Activated CD8-positive, alpha-beta memory T cell treated with anti-CD3 and anti-CD28 coated beads for 48 hours (primary cell): ENCODE data around the gene ATP11C.
"Not testable (repeated sequence)": the region's sequence is repeated elsewhere in the genome, so short reads cannot be mapped to it uniquely, and the experiment has no call there.

Source experiments
- DNase-seq, 3 experiments: peaks; one replicate each; pipeline ENCODE4 v3.0.0-alpha.2; 2020; ENCODE audit warnings: low read depth in 2 of 3, low spot score in 2 of 3

Gene ATP11C

DNA sequence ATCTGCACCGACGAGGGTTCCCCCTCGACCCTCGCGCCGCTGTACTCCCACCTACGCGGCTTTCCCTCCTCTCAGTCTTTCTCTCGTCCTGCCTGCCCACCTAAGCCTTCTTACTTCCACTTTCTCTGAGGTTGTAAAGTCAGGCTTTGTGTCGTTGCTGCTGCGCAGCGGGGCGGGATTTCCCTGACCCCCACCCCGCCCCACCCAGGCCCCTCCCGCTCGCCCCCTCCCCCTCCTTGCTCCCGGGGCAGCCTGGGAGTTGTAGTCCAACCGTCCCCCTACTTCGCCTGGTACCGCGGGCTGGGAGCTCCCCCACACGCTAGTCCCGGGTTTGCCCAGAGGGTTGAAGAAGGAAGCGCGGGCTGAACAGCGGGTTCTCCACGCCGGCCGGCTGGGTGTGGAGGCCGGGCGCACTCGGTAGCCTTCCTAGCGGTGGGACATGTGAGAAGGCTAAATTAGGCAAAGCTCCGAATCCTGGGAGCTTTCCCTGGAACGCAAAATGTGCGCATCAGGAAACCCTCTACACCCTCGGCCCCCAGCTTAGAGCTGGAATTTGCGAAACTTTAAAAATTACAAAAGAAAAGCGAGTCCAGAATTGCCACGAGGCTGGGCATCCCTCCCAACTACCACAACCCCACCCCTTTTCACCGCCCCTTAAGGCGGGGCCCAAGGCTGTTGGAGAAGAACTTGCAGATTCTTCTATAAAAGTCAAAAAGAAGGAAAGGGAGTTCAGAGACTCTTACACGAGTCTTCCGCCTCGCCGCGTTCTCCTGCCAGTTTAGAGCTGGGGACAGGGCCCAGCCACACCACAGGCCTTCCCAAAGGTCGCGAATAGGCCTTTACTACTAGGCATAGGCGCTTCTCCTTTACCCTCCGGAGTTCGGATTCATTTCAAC lies at the start of gene ATP11C:
Gene ATP11C, minus strand, starts transcription at position 153 of the 896 bp plus-strand sequence. CDS start 1,011 bp downstream, outside the sequence.
- DNase-seq: peak; percentile 38 to 66 (median 48)

- no peak for DNase-seq
Measured at GRCh38 chrX:139974471-139974870, 41.6 kb upstream of the ATP11C start.

DNA sequence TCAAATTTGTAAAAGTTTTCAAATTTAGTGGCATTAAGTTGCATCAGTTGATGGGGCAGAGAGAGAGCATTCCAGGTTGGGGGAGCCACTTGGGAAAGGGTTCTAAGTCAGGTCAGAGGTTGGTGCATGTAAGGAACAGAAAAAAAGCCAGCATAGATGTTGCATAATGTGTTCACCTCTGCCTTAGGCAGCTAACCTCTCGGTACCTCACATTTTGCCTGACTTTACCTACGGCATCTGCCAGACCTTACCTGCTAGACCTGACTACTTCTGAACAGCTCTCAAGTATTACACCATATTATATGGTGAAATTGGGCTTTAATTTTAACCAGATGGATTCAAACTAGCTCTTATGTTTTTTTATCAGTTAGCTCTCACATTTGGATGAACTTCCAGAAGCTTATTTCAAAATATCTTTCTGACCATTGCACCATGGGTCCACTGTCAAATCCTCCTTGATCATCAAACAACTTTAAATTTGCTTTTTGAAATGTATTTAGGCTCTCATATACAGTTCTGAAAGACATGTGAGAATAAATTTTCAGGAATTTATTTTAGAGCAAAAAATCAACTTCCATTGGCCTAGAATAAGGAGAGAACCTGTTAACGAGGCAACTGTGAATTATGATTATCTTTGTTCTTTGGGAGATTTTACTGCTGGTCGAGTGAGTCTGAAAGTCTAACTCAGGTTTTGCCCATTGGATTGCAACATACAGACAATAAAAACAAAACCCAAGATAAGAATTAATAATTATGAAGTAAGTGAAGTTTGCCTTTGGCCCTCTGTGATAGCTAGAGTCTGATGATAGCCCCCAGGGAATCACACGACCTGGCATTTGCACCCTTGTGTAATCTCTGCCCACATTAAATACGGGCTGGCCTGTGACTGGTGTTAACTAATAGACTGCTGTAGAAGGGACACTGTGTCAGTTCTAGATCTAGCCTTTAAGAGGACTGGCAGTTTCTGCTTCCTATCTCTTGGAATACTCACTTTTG lies 40.1 kb upstream of the ATP11C start:
- no peak for DNase-seq

DNA sequence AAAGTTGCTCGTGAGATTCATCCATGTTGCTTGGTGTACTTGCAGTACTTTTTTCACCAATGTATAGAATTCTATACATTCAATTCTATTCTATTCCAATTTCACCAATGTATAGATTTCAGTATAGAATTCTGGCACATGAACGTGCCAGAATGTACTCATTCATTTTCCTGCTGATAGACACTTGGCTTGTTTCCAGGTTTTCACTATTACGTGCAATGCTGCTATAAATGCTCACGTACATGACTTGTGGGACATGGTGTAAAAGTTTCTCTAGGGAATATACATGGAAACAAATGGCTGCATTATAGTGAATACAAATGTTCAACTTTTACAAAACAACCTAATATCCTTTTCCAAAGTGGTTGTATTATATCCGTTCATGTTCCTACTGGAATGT lies 39.3 kb upstream of the ATP11C start:
- DNase-seq: no peak

DNA sequence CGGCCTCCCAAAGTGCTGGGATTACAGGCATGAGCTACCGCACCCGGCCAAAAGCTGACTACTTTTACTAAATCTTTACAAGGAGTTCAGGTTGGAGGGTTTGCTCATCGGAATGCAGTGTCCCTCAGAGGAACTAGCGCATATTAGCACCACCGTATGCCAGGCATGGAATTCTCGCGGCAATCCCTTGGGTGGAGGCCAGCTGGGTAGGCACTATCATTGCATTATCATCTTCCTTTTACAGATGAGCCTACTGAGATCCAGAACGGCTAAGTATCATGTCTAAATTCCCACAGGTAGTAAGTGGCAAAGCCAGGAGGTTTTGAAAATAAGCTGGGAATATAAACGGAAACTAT lies 38.5 kb upstream of the ATP11C start:
- no peak for DNase-seq

GRCh38 chrX:139969286-139969685 lies 36.4 kb upstream of the ATP11C start:
- DNase-seq: no peak

GRCh38 chrX:139967750-139968149 lies 34.9 kb upstream of the ATP11C start:
- DNase-seq: no peak

DNA sequence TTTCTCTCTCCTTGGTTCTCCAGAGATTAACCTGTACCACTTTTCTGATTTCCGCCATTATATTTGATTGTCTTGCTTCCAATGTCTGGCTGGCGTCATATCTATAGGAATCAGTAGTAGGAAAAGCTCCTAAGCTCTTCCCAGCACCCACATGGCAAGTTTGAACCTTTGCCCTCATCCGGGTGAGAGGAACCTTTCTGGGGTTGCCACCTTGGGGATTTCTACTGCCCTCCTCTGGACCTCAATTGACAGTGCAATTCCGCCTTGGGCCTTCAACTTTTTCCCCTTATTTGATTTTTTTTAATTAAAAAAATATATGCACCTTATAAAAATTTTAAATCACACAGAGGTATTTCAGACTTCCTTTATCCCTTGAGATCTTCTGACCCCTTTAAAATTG lies 34.4 kb upstream of the ATP11C start:
- no peak for DNase-seq

- not testable (repeated sequence) for DNase-seq
Measured at GRCh38 chrX:139966159-139966558, 33.3 kb upstream of the ATP11C start.

DNA sequence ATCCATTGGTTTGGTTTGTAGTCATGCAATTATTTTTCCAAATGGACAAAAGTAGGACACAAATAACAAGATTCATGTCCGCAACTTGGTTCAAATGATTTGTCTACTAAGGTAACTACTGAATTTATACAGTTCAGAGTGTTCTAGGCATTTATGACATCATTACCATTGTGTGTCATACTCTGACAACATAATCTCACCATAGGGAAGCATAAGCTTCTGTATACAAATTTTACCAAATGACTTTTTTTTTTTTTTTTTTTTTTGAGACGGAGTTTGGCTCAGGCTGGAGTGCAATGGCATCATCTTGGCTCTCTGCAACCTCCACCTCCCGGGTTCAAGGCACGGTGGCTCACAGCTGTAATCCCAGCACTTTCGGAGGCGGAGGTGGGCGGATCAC lies 32.6 kb upstream of the ATP11C start, which contains the start of gene CXorf66:
Gene CXorf66, minus strand, starts transcription at position 101 of the 400 bp plus-strand sequence. Its CDS starts 25 bp downstream, at position 76.
- DNase-seq: no peak

- DNase-seq: not testable (repeated sequence)
Measured at GRCh38 chrX:139961091-139961490, 28.2 kb upstream of the ATP11C start.

DNA sequence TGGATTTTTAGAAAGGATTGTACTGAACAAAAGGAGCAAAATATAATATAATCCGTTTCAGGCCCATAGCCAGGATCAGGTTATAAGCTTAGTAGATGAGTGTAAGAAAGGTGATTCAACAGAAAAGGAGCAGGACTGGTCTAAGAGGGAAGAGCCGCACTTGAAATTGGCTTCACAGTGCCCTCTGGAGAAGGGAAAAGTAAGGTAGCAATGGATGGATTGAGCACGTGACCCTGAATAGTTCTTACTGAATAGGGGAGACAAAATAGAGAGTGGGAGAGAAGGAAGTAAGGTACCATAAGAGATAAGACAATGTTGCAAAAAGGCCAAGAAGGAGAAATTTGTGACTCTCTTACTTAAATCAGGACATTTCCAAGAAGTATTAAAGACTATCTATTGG lies 16.9 kb upstream of the ATP11C start:
- DNase-seq: no peak

DNA sequence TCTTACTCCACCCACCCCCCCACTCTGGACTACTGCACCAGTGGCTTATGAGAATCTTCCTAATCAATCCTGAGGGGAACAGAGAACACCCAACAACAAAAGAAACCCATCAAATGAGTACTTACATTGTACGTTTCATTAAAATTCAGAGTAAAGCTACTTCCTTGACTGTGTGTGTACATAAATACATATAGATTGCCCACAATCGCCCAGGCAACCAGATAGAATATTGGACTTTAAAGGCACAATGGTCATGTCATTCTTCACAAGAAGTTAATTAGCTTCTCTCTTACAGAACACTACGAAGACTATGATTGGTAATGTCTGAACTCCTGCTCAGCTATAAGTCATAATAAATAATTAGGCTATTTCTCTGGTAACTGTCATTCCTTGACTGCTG lies 12.2 kb upstream of the ATP11C start:
- no peak for DNase-seq

GRCh38 chrX:139936259-139936658 lies 3.4 kb upstream of the ATP11C start:
- no peak for DNase-seq

- no peak for DNase-seq
Measured at GRCh38 chrX:139933904-139934303, 1.1 kb upstream of the ATP11C start.

- peak in 2 of 3 experiments; percentile 13 to 14 for DNase-seq
Measured at GRCh38 chrX:139932073-139932900, 566 bp downstream of the ATP11C start.

DNA sequence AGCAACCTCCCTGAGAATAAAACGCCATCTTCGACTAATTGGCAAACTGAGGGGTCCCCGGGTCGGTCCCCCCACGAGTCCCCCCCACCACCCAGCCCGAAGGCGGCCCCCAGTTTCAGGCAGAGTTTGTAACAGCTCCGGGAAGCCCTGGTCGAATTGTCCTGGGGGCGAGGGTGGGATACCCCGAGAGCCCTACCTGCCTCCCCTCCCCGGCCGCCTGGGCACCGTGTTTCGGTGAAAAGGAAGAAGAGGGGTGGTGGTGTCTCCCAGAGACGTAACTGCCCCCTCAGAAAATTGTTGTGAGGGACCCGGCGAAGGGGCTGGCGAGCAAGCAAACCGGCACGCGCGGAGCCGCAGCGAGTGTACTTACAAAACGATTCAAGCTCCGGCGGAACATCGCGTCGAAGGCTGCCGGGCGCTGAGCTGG lies 1.2 kb downstream of the ATP11C start:
- peak in 2 of 3 experiments; percentile 1 for DNase-seq

GRCh38 chrX:139930916-139931645 lies 1.8 kb downstream of the ATP11C start:
- DNase-seq: peak in 1 of 3 experiments; percentile 12

DNA sequence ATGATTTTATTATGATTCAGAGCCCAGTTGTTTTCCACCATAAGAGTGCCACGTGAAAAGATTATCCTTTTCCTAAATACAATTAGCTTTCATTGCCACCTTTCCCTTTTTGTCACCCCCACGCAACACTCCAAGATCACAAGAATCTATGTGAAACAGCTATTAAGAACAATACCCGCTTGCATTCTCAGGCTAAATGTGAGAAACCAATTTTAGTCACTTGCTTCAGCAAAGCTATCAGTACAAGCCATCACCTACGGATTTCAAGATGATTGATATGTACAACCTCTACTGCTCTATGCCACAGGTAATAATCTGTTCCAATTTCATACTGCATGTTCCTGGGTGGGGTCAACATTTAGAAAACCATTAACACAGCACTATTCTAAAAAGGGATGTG lies 2.5 kb downstream of the ATP11C start:
- DNase-seq: no peak

DNA sequence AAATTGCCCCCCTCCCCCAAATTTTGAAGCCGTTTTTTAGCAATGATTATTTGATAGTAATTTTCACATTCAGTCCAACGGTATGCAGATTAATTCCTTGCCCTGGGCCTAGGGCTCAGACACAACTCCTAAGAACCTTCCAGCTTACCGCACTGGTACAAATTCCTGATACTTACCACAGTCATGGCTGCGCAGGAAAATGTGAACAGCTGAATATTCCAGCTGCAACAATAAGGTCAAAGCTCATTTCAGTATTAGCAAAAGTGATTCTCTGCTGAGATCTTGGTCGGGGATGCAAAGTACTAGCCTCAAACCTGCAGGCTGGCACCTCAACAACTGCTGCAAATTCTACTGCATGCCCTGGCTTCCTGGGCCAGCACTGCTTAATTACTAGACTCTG lies 3.0 kb downstream of the ATP11C start:
- DNase-seq: no peak
